HG02852 (cell line): ENCODE data around the gene LHX3.

Experiments used
- ATAC-seq: cut with Tn5 transposase; IDR thresholded peaks from one replicate; pipeline ENCODE4 v1.9.1; 2021; ENCODE audit warnings: mild to moderate bottlenecking, moderate library complexity; ENCODE audit not compliant: unreplicated experiment

Gene LHX3

DNA sequence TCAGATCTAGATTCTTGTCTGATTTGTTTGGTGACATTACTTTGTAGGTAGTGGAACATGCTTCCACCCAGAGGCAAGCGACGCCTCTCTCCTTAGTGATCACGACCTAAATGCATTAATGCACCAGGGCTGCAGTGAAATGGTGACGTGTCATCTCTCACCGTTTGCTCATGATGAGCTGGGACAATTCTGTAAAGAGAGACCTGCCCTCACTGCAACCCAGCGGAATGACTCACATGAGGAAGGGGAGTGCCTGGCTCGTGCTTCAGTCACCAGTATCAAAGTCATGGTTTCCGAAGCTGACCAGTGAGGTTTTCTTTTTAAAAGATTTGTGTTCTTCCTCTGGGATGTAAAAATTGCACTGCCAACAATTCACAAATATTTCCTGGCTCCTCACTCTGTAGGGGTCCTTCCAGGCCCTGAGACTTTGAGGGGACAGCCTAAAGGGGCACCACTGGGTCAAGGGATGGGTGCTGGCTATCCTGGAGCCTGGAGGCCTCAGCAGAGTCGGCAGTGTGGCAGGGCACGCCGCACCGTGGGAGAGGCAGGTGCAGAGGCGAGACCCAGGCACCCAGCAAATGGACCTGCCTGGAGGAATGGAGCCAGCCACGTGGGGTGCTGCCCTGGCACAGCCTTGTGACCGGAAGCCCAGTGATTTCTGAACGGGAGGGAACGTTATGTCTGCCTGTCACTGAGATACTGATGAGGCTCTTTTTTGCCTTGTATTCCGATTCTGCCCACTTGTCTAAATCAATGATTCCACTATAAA lies 23.4 kb upstream of the LHX3 start:
- no peak for ATAC-seq

DNA sequence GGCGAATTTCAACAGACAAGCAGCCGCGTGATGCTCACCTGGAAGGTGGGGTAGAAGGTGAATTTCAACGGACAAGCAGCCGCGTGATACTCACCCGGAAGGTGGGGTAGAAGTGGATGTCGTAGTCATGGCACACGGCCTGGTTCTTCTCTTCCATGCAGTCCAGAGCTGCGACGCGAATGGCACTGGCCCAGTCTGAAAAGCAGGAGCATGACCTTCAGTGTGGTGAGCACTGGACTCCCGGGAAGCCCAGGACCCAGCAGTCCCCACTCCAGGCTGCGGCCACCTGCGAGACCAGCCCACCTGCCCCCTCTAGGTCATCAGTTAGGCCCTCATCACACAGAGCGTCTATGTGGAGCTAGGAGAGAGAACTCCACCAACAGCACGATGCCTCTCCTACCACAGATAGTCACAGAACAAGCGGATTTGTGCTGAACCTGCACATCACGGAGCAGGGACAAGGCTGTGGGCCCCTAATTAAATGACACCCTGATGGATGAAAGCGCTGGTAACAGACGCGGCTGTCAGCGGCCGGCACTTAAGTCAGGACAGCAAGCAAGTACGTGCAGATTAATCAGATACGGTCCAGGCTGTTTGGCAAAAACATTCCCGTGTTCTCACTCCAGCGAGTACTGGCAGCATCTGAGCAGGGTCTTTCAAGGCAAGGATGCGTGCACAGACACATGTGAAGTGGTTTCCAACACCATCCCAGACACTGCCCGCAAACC lies 21.9 kb upstream of the LHX3 start:
- ATAC-seq: no peak

DNA sequence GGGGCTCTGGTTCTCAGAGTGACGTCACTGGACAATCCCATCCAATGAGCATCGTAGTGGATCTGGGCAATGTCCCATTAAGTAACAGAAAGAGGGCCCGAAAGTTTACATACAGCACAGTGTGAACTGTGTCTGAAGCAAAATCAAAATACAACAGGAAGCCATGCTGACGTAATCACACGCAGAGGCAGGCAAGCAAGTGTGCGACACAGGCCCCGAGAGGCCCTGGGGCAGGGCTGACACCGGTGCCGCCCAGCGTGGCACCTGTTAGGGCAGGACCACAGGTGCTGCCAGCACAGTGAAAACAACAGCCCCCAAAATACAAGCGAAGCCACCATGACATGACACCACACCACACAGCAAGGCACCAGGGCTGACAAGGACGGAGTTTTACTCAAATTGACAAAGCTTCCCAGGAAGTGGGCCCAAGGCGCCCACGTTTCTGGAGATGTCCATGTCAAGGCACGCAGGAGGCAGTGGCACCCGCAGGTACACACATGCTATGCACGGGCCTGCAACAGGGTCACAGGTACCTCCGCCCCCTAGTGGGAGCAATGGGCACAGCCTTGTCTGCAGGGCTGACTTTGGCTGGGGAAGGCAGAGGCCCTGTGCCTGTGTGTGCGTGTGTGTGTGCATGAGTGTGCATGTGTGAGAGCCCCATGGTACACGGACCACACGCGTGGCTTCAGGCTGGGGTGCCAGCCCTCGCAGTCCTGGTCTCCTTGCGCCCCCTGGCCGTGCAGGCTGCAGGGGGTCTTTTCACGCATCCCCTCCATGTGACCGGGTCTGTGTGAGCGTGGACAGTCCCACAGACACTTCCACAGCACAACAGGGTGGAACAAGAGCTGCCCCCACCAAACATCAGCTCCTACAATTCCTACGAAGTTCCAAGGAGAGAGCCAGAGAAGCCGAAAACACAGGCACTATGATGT lies 21.1 kb upstream of the LHX3 start:
- peak; percentile 59 for ATAC-seq

DNA sequence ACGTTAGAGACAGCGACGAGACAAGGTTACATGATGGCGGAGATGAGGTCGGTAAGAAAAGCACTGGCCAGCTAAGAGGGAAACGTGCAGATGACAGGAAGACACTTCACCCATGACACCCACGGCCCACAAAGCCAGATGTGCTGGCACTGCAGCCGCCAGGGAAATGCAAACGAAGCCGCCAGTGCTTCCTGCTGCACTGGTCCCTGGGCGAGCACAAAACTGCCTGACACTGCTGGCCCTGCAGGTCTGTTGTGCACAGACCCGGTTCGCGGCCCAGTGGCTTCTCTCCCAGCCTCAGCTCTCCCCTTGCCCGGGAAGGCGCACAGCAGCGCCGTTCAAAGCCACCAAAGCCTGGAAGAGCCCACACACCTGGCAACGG lies 20.4 kb upstream of the LHX3 start:
- ATAC-seq: peak; percentile 33

DNA sequence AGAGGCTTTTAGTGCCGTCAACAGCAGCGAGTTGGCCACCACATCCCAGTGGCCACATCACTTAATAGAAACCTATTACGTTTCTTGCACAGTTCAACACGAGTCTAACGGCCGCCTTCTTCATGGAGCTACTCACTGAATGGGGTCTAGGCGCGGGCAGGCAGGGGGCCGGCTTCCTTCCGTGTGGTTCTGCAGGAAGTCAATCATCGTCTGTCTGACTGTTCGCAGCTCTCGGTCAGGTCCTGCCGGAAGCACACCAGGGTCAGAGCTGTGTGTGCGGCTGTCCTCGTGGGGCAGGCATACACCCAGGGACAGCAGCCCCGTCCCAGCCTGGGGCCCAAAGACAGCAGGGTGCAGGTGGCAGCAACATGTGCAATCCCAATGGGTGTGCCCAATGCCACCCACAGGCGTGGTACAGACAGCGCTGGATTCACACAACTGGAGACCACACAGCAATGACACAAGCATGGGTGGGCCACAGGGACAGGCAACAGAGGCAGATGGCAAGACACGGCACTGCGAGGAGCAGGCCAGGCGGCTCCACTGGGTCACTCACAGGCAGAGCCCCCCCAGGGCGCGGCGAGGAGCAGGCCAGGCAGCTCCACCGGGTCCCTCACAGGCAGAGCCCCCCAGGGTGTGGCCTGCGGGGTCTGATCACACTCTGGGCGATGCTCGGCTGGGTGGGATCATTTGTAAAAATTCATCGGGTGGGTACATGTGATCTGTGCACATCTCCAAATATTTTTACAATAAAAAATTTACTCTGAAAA lies 19.1 kb upstream of the LHX3 start:
- ATAC-seq: no peak

DNA sequence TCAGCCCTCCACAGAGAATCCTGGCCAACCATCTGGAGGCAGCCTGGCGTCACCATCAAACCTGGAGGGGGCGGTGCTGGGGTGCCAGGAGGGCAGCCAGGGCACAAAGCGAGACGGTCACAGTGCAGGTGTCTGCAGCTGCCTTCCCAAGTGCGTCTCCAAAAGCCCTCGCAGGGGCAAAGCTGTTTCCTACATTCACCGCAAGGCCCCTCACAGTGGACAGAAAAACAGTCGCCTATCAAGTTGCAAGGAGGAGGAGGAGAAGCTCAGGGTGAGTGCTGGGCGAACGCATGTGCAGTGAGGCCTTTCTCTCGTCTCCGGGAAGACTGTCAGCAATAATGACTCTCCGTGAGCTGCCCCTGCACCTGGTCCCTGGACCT lies 18.0 kb upstream of the LHX3 start:
- no peak for ATAC-seq

DNA sequence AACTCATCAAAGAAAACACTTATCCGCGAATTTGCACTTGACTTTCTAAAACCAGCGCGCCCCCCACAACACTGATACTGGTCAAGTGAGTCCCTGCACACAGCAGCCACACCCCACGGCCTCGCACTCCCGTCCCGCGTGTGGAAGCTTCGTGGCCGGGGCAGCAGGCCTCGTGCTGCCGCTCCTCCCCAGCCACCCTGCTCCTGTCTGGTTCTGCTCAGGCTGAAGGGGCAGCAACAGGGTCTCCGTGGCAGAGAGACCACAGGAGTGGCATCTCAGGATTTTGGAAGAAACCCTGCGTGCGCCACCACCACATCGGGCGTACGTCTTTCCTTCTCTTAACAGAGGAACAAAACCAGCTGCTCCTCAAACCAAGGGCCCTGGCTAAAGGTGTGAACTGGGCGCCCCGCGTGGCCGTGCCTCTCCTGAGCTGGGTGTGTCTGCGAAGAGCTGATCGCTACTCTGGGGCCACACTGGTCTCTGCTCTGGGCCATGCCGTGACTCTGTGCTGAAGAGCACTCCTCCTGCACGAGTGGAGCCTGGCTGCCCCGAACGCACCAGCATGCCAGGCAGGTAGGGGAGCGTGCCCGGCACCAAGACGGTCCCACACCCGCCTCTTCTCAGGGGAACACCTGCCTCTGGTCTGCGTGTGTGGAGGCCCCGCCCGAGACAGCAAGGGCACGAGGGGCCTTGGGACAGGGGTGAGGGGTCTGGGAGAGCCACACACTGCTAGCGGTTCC lies 17.4 kb upstream of the LHX3 start:
- no peak for ATAC-seq

DNA sequence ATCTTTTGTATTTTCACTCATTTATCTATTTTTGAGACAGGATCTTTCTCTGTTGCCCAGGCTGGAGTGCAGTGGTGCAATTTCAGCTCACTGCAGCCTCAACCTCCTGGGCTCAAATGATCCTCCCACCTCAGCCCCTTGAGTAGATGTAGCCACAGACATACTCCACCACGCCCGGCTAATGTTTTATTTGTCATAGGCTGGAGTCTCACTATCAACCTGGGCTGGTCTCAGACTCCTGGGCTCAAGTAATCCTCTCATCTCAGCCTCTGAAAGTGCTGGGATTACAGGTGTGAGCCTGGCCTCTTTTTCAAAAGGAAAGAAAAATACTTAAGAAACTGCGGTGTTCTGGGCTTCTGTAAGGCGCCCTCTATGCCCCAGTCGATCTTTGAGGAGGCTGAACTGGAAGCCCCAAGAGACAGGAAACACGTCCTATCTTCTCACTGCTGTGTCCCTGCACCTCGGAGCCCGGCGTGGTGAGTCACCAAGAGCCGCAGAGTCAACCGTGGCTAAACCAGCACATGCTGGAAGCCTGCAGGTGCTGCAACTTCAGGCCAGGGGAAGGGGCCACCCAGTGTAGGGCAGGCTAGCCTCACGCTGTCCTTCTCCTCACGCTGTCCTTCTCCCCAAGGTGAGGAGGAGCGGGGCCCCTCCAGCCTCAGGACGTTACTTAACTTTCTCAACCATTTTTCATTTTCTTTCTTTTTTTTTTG lies 15.2 kb upstream of the LHX3 start:
- ATAC-seq: no peak

DNA sequence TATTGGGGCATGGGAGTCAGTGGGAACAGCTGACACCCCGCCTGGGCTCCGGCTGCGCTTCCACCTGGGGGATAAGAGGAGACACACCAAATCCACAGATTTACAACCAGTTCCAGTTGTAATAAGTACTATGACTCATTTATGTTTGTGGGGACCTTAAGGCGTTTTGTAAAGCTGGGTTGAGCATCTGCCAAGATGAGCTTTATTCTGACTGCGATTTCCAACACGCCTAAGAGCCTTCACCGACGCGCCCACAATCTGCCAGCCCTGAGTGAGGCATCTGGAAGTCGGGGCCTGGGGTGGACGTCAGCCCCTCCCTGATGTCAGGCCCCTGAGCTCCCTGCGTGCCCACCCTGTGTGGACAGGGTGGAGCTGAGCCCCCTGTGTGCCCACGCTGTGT lies 14.3 kb upstream of the LHX3 start:
- ATAC-seq: no peak

DNA sequence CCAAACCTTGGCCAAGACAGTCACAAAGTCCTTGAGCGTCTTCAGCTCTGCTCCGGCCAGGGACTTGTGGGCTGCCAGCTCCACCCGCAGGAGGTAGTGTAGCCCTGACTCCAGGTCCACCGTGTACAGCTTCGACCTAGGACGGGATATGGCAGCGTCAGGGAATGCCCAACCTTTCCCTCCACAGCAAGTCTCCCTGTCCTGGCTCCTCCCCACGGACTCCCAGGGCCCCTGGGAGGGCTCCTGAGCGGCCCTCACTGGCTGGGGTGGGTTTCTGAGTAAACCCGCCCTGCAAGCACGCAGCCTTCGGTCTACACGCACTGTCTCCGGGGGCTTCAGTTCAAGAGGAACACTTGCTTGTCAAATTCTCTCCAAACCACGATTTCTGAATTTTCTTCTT lies 13.7 kb upstream of the LHX3 start:
- ATAC-seq: no peak

DNA sequence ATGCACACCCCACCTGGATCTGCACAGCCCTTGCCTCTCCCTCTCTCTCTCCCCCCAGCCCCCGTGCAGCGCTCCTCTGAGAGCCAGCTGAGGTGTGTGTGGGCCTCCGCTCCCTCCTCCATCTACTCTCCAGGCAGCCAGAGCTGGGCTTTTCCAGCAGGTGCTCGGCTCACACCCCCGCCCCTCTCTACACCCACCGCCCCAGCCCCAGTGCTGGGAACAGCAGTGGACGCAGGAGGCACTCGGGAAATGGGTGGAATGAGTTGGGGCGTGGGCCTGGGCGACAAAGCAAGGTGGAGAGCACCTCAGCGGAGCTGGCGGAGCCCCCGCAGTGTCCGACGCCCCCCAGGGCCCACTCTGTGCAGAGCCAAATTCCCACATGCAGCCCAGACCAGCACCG lies 13.3 kb upstream of the LHX3 start:
- ATAC-seq: no peak

DNA sequence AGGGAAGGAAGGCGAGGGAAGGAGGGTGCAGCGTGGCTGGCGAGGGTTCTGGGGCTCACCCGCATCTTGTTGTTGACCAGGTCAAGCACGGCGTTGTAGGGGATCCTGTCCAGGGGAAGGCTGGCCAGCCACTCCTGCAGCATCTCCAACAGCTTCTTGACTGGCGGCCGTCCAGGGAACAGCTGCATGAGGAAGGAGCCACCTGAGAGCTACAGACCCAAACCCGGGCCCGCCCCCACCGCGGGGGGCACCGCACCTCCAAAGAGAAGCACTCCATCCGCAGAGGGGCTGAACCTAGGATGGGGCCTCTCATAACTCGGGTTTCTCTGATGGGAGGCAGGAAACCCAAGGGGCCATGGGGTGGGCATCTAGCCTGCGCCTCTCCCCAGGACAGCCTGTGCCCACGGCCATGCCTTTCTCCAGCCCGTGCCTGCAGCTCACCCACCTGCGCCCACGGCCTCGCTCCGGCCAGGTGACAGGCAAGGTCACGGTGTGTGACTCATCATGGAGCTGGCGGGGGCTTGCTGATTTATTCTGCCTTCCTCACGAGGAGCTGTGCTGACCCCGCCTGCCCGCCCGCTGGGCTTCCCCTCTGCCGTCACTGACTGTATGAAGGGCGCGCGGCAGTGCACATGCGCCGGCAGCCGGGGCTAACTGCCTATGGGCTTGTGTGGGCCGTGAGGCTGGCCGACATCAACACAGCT lies 11.8 kb upstream of the LHX3 start:
- no peak for ATAC-seq

DNA sequence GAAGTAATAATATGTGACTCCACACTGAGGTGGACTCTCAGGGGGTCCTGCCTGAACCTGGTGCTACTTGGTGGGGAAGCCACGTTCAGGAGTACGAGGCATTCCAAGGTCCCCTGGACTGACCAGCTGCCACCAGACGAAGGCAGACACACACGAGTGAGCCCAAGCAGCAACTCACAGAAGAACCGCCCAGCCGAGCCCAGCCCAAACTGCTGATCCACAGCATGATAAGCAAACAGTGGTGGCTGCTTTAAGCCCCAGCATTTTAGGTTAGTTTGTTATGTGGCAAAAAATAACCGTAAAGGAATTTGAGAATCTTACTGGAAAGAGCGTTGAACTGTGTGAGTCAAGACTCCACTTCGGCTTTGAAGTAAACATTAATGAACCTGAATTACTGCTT lies 8.8 kb upstream of the LHX3 start:
- ATAC-seq: no peak

DNA sequence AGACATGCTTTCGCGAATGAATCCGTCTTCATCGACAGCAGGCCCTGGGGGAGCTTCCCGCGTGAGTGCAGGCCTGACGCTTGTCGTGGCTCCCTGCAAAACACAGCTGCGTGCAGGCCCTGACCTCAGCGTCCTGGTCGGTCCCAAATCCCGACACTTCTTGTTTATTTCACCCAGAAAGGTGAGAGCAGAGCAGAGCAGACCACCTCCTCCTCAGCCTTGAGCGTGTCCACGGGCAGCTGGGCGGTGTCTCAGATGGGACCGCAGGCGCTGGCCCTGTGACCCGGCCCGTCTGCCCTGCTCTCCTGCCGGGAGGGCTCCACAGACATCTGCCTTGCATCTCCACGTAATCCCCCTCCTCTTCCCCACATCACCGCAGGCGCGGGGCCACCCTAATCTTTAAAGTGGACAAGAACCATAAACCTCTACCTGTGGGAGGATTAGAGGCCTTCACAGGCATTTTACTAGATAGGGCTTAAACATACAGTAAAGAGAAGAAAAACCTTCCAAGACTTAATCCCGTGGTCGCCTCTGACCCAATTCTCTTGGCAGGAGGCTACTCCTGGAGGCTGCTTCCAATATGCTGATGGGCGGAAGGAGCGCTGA lies 7.5 kb upstream of the LHX3 start:
- no peak for ATAC-seq

DNA sequence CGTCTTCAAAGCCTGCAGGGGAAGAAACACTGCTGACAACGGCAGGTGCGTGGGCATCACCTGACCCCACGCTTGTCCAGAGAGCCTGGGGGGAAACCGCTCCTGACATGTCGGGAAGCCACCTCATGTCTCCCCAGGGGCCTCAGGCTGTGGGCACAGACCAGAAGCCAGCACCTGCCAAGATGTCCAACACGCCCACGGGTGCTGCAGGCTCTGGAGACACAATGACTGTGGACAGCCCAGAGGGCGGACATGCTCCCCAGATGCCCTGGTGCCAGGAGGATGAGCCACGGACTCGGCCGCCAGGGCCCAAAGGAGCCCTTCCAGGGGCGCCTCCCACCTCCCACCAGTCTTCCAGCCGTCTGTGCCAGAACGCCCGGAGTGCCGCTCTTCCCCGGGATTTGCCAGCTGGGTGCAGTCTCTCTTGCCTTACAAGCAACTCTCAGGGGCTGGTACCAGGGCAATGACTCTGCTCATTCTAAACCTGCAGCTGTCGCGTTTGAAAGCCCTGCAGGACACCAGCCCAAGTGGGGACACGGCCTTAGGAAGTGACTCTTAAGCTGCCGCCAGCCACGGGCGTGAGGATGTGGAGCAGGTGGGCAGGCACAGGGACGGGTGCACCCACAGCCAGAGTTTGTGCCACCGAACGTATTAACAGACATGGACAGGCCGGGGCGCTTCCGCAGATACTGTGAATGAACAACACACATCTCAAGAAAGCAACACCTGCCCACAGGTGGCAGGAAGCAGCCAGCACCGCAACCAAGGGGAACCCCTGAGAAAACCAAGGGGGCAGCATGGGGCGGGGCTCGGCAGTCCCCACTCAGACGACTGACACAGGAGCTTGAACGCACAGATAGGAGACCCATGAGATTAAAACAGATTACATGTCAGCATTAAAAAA lies 6.8 kb upstream of the LHX3 start:
- ATAC-seq: no peak

DNA sequence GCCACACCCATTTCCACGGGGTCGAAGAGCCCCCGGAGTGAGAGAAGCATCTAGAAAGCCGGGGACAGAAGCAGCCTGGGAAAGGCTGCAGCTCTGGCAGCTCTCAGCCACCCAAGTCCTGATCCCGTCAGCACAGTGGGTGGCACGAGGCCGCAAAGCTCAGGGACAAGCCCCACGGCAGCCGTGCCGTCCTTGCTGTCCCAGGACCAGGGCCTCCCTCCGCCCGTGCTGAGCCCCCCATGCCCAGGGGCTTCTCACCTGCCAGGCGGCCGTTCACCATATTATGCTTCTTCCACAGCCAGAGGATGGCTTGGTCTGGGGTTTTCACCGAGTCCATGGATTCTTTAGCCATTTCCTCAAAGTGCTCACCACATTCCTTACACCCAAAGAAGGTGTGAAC lies 6.1 kb upstream of the LHX3 start:
- ATAC-seq: no peak

DNA sequence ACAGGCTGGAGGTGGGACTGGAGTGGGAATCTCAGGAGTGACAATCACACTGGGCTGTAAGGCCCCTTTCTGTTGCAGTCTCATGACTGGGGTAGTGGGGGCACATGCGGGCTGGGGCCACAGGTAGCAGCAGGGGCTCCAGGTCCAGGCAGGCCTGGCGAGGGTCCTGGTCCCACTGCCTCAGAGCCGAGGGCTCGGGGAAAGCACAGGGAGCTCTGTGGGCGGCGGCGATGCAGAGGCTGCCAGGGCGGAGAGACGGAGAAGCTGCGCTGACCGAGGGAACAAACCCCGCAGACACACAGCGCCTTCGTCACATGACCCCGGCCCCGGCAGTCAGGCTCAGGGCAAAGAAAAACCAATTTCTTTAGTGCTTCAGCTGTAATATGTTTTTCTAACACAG lies 5.3 kb upstream of the LHX3 start:
- no peak for ATAC-seq

DNA sequence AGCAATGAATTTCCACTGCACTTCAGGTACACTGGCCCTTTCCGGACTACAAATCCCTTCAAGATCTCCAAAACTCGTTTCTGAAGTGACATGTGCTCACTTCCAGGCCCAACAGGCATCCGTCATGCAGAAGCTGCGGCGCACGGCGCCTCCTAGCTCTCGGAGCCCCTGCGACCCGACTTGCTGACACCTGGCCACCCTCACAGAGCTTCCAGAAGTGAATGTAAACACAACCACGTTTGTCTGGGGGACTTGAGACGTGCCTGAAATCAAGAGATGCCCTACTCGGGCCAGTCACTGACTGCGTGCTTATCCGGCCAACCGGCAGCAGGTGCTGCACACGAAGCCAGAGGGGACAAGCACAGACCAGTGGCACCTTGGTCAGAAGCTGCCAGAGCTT lies 4.9 kb upstream of the LHX3 start:
- ATAC-seq: no peak
